H9 (cell line): ENCODE results near the gene ZNF837. TPM values are rescaled to one million over a fixed set of nuclear protein-coding genes. Genes with fewer than 3 reads are reported as not detected.

Experiments
- DNase-seq: peaks from one replicate; pipeline ENCODE4 v3.0.0-alpha.2; 2017
- H2AFZ ChIP-seq: one replicate; pipeline ENCODE4 v1.6.1; 2013; ENCODE audit warnings: mild to moderate bottlenecking, low read length, control low read depth, moderate library complexity
- H2AK5ac ChIP-seq: 2 replicates; pipeline ENCODE4 v1.6.1; 2013; ENCODE audit warnings: low read length, control low read depth, mixed read lengths; ENCODE audit not compliant: insufficient read length
- H2BK120ac ChIP-seq: one replicate; pipeline ENCODE4 v1.6.1; 2013; ENCODE audit warnings: low read depth, mild to moderate bottlenecking, low read length, control low read depth, inconsistent platforms; ENCODE audit not compliant: poor library complexity, severe bottlenecking
- H2BK12ac ChIP-seq: 2 replicates; pipeline ENCODE4 v1.6.1; 2013; ENCODE audit warnings: low read length, control low read depth, mixed read lengths, low read depth; ENCODE audit not compliant: insufficient read length
- H2BK15ac ChIP-seq: 2 replicates; pipeline ENCODE4 v1.6.1; 2013; ENCODE audit warnings: low read depth, low read length, control low read depth
- H2BK20ac ChIP-seq: one replicate; pipeline ENCODE4 v1.6.1; 2013; ENCODE audit warnings: low read depth, mild to moderate bottlenecking, low read length, control low read depth, inconsistent platforms; ENCODE audit not compliant: poor library complexity, severe bottlenecking
- H2BK5ac ChIP-seq: 2 replicates; pipeline ENCODE4 v1.6.1; 2013; ENCODE audit warnings: low read length, control low read depth, mixed read lengths; ENCODE audit not compliant: insufficient read length
- H3K14ac ChIP-seq: 2 replicates; pipeline ENCODE4 v1.6.1; 2013; ENCODE audit warnings: low read length, control low read depth; ENCODE audit not compliant: insufficient read depth
- H3K18ac ChIP-seq: 2 replicates; pipeline ENCODE4 v1.6.1; 2013; ENCODE audit warnings: low read depth, mild to moderate bottlenecking, mixed read lengths, low read length, control low read depth; ENCODE audit not compliant: insufficient read length
- H3K23ac ChIP-seq: 2 replicates; pipeline ENCODE4 v1.6.1; 2013; ENCODE audit warnings: low read length, control low read depth, mixed read lengths, low read depth; ENCODE audit not compliant: insufficient read length
- H3K23me2 ChIP-seq: 2 replicates; pipeline ENCODE4 v1.6.1; 2013; ENCODE audit warnings: low read depth, mild to moderate bottlenecking, mixed read lengths, low read length, control low read depth; ENCODE audit not compliant: insufficient read length, poor library complexity, severe bottlenecking
- H3K27ac ChIP-seq: 2 replicates; pipeline ENCODE4 v1.5.1; 2013; ENCODE audit warnings: low read length, control low read depth, mixed read lengths, low read depth; ENCODE audit not compliant: insufficient read length
- H3K27me3 ChIP-seq: 2 replicates; pipeline ENCODE4 v1.6.1; 2013; ENCODE audit warnings: low read length, control low read depth, inconsistent platforms; ENCODE audit not compliant: insufficient read depth
- H3K4ac ChIP-seq: 2 replicates; pipeline ENCODE4 v1.6.1; 2013; ENCODE audit warnings: low read depth, mild to moderate bottlenecking, control low read depth, inconsistent platforms, low read length, moderate library complexity
- H3K4me1 ChIP-seq: 2 replicates; pipeline ENCODE4 v1.6.1; 2013; ENCODE audit warnings: low read length, control low read depth, inconsistent platforms; ENCODE audit not compliant: insufficient read depth
- H3K4me2 ChIP-seq: 2 replicates; pipeline ENCODE4 v1.6.1; 2013; ENCODE audit warnings: low read length, control low read depth, mixed read lengths; ENCODE audit not compliant: insufficient read length, insufficient read depth
- H3K56ac ChIP-seq: 2 replicates; pipeline ENCODE4 v1.6.1; 2013; ENCODE audit warnings: low read depth, mild to moderate bottlenecking, mixed read lengths, low read length, control low read depth; ENCODE audit not compliant: insufficient read length
- H3K79me1 ChIP-seq: 2 replicates; pipeline ENCODE4 v1.6.1; 2013; ENCODE audit warnings: low read depth, mild to moderate bottlenecking, moderate library complexity, low read length, control low read depth, inconsistent platforms; ENCODE audit not compliant: insufficient read depth, poor library complexity, severe bottlenecking
- H3K79me2 ChIP-seq: 2 replicates; pipeline ENCODE4 v1.6.1; 2013; ENCODE audit warnings: low read length, control low read depth, inconsistent platforms; ENCODE audit not compliant: insufficient read depth
- H3K9ac ChIP-seq: 2 replicates; pipeline ENCODE4 v1.6.1; 2013; ENCODE audit warnings: low read length, control low read depth, mixed read lengths; ENCODE audit not compliant: insufficient read length; ENCODE audit errors: extremely low read depth
- H3K9me3 ChIP-seq: one replicate; pipeline ENCODE4 v1.6.1; 2013; ENCODE audit warnings: low read depth, low read length, inconsistent platforms; ENCODE audit not compliant: control insufficient read depth
- H3T11ph ChIP-seq: one replicate; pipeline ENCODE4 v1.6.1; 2013; ENCODE audit warnings: mild to moderate bottlenecking, low read length, control low read depth, inconsistent platforms
- H4K20me1 ChIP-seq: one replicate; pipeline ENCODE4 v1.6.1; 2013; ENCODE audit not compliant: control insufficient read depth, insufficient read length, insufficient read depth
- H4K5ac ChIP-seq: 2 replicates; pipeline ENCODE4 v1.6.1; 2013; ENCODE audit warnings: low read depth, mild to moderate bottlenecking, mixed read lengths, low read length, control low read depth; ENCODE audit not compliant: insufficient read length
- H4K8ac ChIP-seq: replicated peaks from 2 replicates; pipeline ENCODE4 v1.6.1; 2013; ENCODE audit warnings: low read length, control low read depth, mixed read lengths, low read depth; ENCODE audit not compliant: insufficient read length
- H4K91ac ChIP-seq: 2 replicates; pipeline ENCODE4 v1.6.1; 2013; ENCODE audit warnings: low read depth, mild to moderate bottlenecking, moderate library complexity, mixed read lengths, low read length, control low read depth; ENCODE audit not compliant: insufficient read length
- H3K27ac Mint-ChIP-seq, 3 experiments: 2 replicates in 2 of 3; 3 replicates in 1 of 3; pipeline ENCODE4 v1.8.0; 2020 to 2021; ENCODE audit warnings: mixed read lengths in 3 of 3, mild to moderate bottlenecking in 1 of 3, moderate library complexity in 1 of 3
- H3K27me3 Mint-ChIP-seq: 2 replicates; pipeline ENCODE4 v1.8.0; 2021; ENCODE audit warnings: low read depth, mild to moderate bottlenecking, moderate library complexity, mixed read lengths
- H3K36me3 Mint-ChIP-seq, 3 experiments: 2 replicates in 2 of 3; 3 replicates in 1 of 3; pipeline ENCODE4 v1.8.0; 2020 to 2021; ENCODE audit warnings: low read depth in 3 of 3, mixed read lengths in 3 of 3; ENCODE audit not compliant: insufficient read depth in 1 of 3
- H3K4me1 Mint-ChIP-seq, 2 experiments: 2 replicates each; pipeline ENCODE4 v1.8.0; 2020; ENCODE audit warnings: mixed read lengths in 2 of 2
- H3K4me3 Mint-ChIP-seq, 2 experiments: 2 replicates in 1 of 2; 3 replicates in 1 of 2; pipeline ENCODE4 v1.8.0; 2020 to 2021; ENCODE audit warnings: mild to moderate bottlenecking in 2 of 2, mixed read lengths in 2 of 2, moderate library complexity in 1 of 2
- H3K9me3 Mint-ChIP-seq, 2 experiments: 2 replicates in 1 of 2; 3 replicates in 1 of 2; pipeline ENCODE4 v1.8.0; 2020; ENCODE audit warnings: mild to moderate bottlenecking in 2 of 2, mixed read lengths in 2 of 2, moderate library complexity in 1 of 2
- CTCF ChIP-seq: fragments of 200-600 bp; sonication (generic); conservative IDR thresholded peaks from 3 replicates; pipeline ENCODE4 v1.8.0; 2021; ENCODE audit warnings: antibody characterized with exemption, mild to moderate bottlenecking
- WGBS: extraction: QIAGEN DNeasy Blood & Tissue Kit; methylation state at CpG from one replicate; pipeline ENCODE4 v1.1.7; 2013; ENCODE audit warnings: missing lambda C conversion rate, low lambda C conversion rate, mixed read lengths; ENCODE audit not compliant: insufficient read length; ENCODE audit errors: extremely low coverage; 5-methylcytosine and 5-hydroxymethylcytosine counted together
- total RNA-seq: library from RNA; stranded (reverse); gene quantifications from 2 replicates; pipeline ENCODE4 v1.2.1, GENCODE V29; 2021

The ZNF837 gene
- total RNA-seq, 1 experiment from 2014 or later = 3.4 TPM

- peaks cover 4% of the 10 kb centered on the region; the same call in 1 of the 2 replicates for H3K4me1 ChIP-seq
- peaks cover 10% of the 10 kb centered on the region; the same call in 1 of the 2 replicates for H3K79me2 ChIP-seq
- H3K18ac ChIP-seq = no peak overlapping the region
- peaks cover 3% of the 10 kb centered on the region for H3K79me1 ChIP-seq
- no peak overlapping the region for H2BK20ac ChIP-seq
- TF ChIP-seq CTCF = no peak
- H4K8ac ChIP-seq = no peak overlapping the region
- no peak overlapping the region for H2BK5ac ChIP-seq
- Mint-ChIP-seq H3K36me3 (peaks cover 45 to 53% (median 46%) of the 10 kb centered on the region in 3 experiments), H3K4me1 (peaks cover 22 to 30% of the 10 kb centered on the region in 2 experiments), H3K27me3 (no peaks in the 10 kb centered on the region), H3K9me3 (no peaks in the 10 kb centered on the region), H3K27ac (peak overlapping the region; percentile 68 to 95 (median 93); a peak in 4 of 7 replicates), H3K4me3 (peak overlapping the region; percentile 95 to 99)
- H3K56ac ChIP-seq = no peak overlapping the region
- peak; percentile 24 for DNase-seq
- H2BK120ac ChIP-seq = no peak overlapping the region
- no peaks in the 10 kb centered on the region for H3K27me3 ChIP-seq
- H3K9me3 ChIP-seq = no peaks in the 10 kb centered on the region
- H4K5ac ChIP-seq = no peak overlapping the region
- H3K14ac ChIP-seq = no peak overlapping the region
- no peaks in the 10 kb centered on the region for H4K20me1 ChIP-seq
- no peak overlapping the region for H4K91ac ChIP-seq
- H2AK5ac ChIP-seq = no peak overlapping the region
- no peak overlapping the region for H3K23ac ChIP-seq
- H3K4me2 ChIP-seq = peak overlapping the region; percentile 94
- H3K23me2 ChIP-seq = peaks cover 7% of the 10 kb centered on the region
- no peak overlapping the region for H2BK15ac ChIP-seq
- no peak overlapping the region for H3K4ac ChIP-seq
- H2BK12ac ChIP-seq = no peak overlapping the region
- no peak overlapping the region for H2AFZ ChIP-seq
- no CpG with 5 or more reads among the region's 3 CpGs for WGBS
- no peak overlapping the region for H3K27ac ChIP-seq
- H3K9ac ChIP-seq = peak overlapping the region; percentile 85
- no peak overlapping the region for H3T11ph ChIP-seq
Measured at GRCh38 chr19:58388175-58388526, 7.3 kb upstream of the ZNF837 start.
